Measurements from ENCODE around the gene FTL.
"Not testable (repeated sequence)": the region's sequence is repeated elsewhere in the genome, so short reads cannot be mapped to it uniquely, and the experiment has no call there.

The FTL gene

GRCh38 chr19:48925890-48926289 lies 39.2 kb upstream of the FTL start:
- not testable (repeated sequence) for H3K4me3 ChIP-seq (ENCODE audit: insufficient read depth, low read depth, low read length, poor library complexity, severe bottlenecking); H3K9me3 ChIP-seq (ENCODE audit: control insufficient read depth, low read length); H3K27me3 ChIP-seq (replicated peaks; ENCODE audit: control insufficient read depth, insufficient read depth, low read length, poor library complexity, severe bottlenecking); H3K4me1 ChIP-seq (ENCODE audit: control insufficient read depth, insufficient read depth, low read length, poor library complexity, severe bottlenecking); H3K27ac ChIP-seq (ENCODE audit: insufficient read depth, low read length, poor library complexity, severe bottlenecking); DNase-seq
- peaks cover 13% of the 10 kb centered on the region for H3K36me3 ChIP-seq (ENCODE audit: control insufficient read depth, insufficient read depth, low read length)

- Histone ChIP-seq H3K4me1 (ENCODE audit: control insufficient read depth, insufficient read depth, low read length, poor library complexity, severe bottlenecking) (no peaks in the 10 kb centered on the region), H3K27me3 (replicated peaks; ENCODE audit: control insufficient read depth, insufficient read depth, low read length, poor library complexity, severe bottlenecking) (no peaks in the 10 kb centered on the region), H3K36me3 (ENCODE audit: control insufficient read depth, insufficient read depth, low read length) (peaks cover 7% of the 10 kb centered on the region), H3K4me3 (ENCODE audit: insufficient read depth, low read depth, low read length, poor library complexity, severe bottlenecking) (peak overlapping the region; percentile 32), H3K27ac (ENCODE audit: insufficient read depth, low read length, poor library complexity, severe bottlenecking) (no peak overlapping the region), H3K9me3 (ENCODE audit: control insufficient read depth, low read length) (no peaks in the 10 kb centered on the region)
- DNase-seq = no peak
Measured at GRCh38 chr19:48926909-48927308, 38.2 kb upstream of the FTL start.

GRCh38 chr19:48927692-48928091 lies 37.4 kb upstream of the FTL start:
- not testable (repeated sequence) for H3K27me3 ChIP-seq (replicated peaks; ENCODE audit: control insufficient read depth, insufficient read depth, low read length, poor library complexity, severe bottlenecking); DNase-seq; H3K9me3 ChIP-seq (ENCODE audit: control insufficient read depth, low read length); H3K27ac ChIP-seq (ENCODE audit: insufficient read depth, low read length, poor library complexity, severe bottlenecking); H3K4me1 ChIP-seq (ENCODE audit: control insufficient read depth, insufficient read depth, low read length, poor library complexity, severe bottlenecking); H3K36me3 ChIP-seq (ENCODE audit: control insufficient read depth, insufficient read depth, low read length); H3K4me3 ChIP-seq (ENCODE audit: insufficient read depth, low read depth, low read length, poor library complexity, severe bottlenecking)

GRCh38 chr19:48928164-48929025 lies 36.7 kb upstream of the FTL start:
- H3K36me3 ChIP-seq (ENCODE audit: control insufficient read depth, insufficient read depth, low read length) = no peaks in the 10 kb centered on the region
- DNase-seq = no peak
- peaks cover 6% of the 10 kb centered on the region for H3K4me1 ChIP-seq (ENCODE audit: control insufficient read depth, insufficient read depth, low read length, poor library complexity, severe bottlenecking)
- H3K27me3 ChIP-seq (replicated peaks; ENCODE audit: control insufficient read depth, insufficient read depth, low read length, poor library complexity, severe bottlenecking) = no peaks in the 10 kb centered on the region
- no peaks in the 10 kb centered on the region for H3K9me3 ChIP-seq (ENCODE audit: control insufficient read depth, low read length)
- H3K27ac ChIP-seq (ENCODE audit: insufficient read depth, low read length, poor library complexity, severe bottlenecking) = no peak overlapping the region
- H3K4me3 ChIP-seq (ENCODE audit: insufficient read depth, low read depth, low read length, poor library complexity, severe bottlenecking) = no peak overlapping the region

GRCh38 chr19:48933382-48933932 lies 31.7 kb upstream of the FTL start, which contains the start of gene DHDH:
Gene DHDH, plus strand, starts transcription at chr19:48933699. Its CDS starts 23 bp downstream, at chr19:48933722.
- peak within 1 kb of the TSS; percentile 40 for H3K4me3 ChIP-seq (ENCODE audit: insufficient read depth, low read depth, low read length, poor library complexity, severe bottlenecking)
- DNase-seq = peak; percentile 76 to 85 (median 83)
- no peaks in the 10 kb centered on the region for H3K36me3 ChIP-seq (ENCODE audit: control insufficient read depth, insufficient read depth, low read length)
- H3K27me3 ChIP-seq (replicated peaks; ENCODE audit: control insufficient read depth, insufficient read depth, low read length, poor library complexity, severe bottlenecking) = no peaks in the 10 kb centered on the region
- no peaks in the 10 kb centered on the region for H3K9me3 ChIP-seq (ENCODE audit: control insufficient read depth, low read length)
- peak within 1 kb of the TSS; percentile 43 for H3K27ac ChIP-seq (ENCODE audit: insufficient read depth, low read length, poor library complexity, severe bottlenecking)
- H3K4me1 ChIP-seq (ENCODE audit: control insufficient read depth, insufficient read depth, low read length, poor library complexity, severe bottlenecking) = peaks cover 9% of the 10 kb centered on the region

GRCh38 chr19:48934837-48935236 lies 30.3 kb upstream of the FTL start:
- DNase-seq = no peak
- Histone ChIP-seq H3K27me3 (replicated peaks; ENCODE audit: control insufficient read depth, insufficient read depth, low read length, poor library complexity, severe bottlenecking) (no peaks in the 10 kb centered on the region), H3K9me3 (ENCODE audit: control insufficient read depth, low read length) (no peaks in the 10 kb centered on the region), H3K4me1 (ENCODE audit: control insufficient read depth, insufficient read depth, low read length, poor library complexity, severe bottlenecking) (peaks cover 9% of the 10 kb centered on the region), H3K27ac (ENCODE audit: insufficient read depth, low read length, poor library complexity, severe bottlenecking) (no peak overlapping the region), H3K4me3 (ENCODE audit: insufficient read depth, low read depth, low read length, poor library complexity, severe bottlenecking) (no peak overlapping the region), H3K36me3 (ENCODE audit: control insufficient read depth, insufficient read depth, low read length) (no peaks in the 10 kb centered on the region)

GRCh38 chr19:48935864-48936263 lies 29.2 kb upstream of the FTL start:
- Histone ChIP-seq H3K27ac (ENCODE audit: insufficient read depth, low read length, poor library complexity, severe bottlenecking) (no peak overlapping the region), H3K27me3 (replicated peaks; ENCODE audit: control insufficient read depth, insufficient read depth, low read length, poor library complexity, severe bottlenecking) (no peaks in the 10 kb centered on the region), H3K4me3 (ENCODE audit: insufficient read depth, low read depth, low read length, poor library complexity, severe bottlenecking) (no peak overlapping the region), H3K9me3 (ENCODE audit: control insufficient read depth, low read length) (no peaks in the 10 kb centered on the region), H3K36me3 (ENCODE audit: control insufficient read depth, insufficient read depth, low read length) (no peaks in the 10 kb centered on the region), H3K4me1 (ENCODE audit: control insufficient read depth, insufficient read depth, low read length, poor library complexity, severe bottlenecking) (peaks cover 9% of the 10 kb centered on the region)
- DNase-seq = no peak

GRCh38 chr19:48938256-48938655 lies 26.9 kb upstream of the FTL start:
- Histone ChIP-seq H3K27ac (ENCODE audit: insufficient read depth, low read length, poor library complexity, severe bottlenecking) (no peak overlapping the region), H3K36me3 (ENCODE audit: control insufficient read depth, insufficient read depth, low read length) (no peaks in the 10 kb centered on the region), H3K27me3 (replicated peaks; ENCODE audit: control insufficient read depth, insufficient read depth, low read length, poor library complexity, severe bottlenecking) (no peaks in the 10 kb centered on the region), H3K9me3 (ENCODE audit: control insufficient read depth, low read length) (no peaks in the 10 kb centered on the region), H3K4me1 (ENCODE audit: control insufficient read depth, insufficient read depth, low read length, poor library complexity, severe bottlenecking) (peaks cover 4% of the 10 kb centered on the region), H3K4me3 (ENCODE audit: insufficient read depth, low read depth, low read length, poor library complexity, severe bottlenecking) (no peak overlapping the region)
- no peak for DNase-seq

- H3K36me3 ChIP-seq (ENCODE audit: control insufficient read depth, insufficient read depth, low read length) = no peaks in the 10 kb centered on the region
- no peaks in the 10 kb centered on the region for H3K27me3 ChIP-seq (replicated peaks; ENCODE audit: control insufficient read depth, insufficient read depth, low read length, poor library complexity, severe bottlenecking)
- no peak overlapping the region for H3K4me3 ChIP-seq (ENCODE audit: insufficient read depth, low read depth, low read length, poor library complexity, severe bottlenecking)
- no peak overlapping the region for H3K27ac ChIP-seq (ENCODE audit: insufficient read depth, low read length, poor library complexity, severe bottlenecking)
- H3K9me3 ChIP-seq (ENCODE audit: control insufficient read depth, low read length) = no peaks in the 10 kb centered on the region
- no peaks in the 10 kb centered on the region for H3K4me1 ChIP-seq (ENCODE audit: control insufficient read depth, insufficient read depth, low read length, poor library complexity, severe bottlenecking)
- no peak for DNase-seq
Measured at GRCh38 chr19:48940902-48941301, 24.2 kb upstream of the FTL start.

- Histone ChIP-seq H3K27me3 (replicated peaks; ENCODE audit: control insufficient read depth, insufficient read depth, low read length, poor library complexity, severe bottlenecking) (no peaks in the 10 kb centered on the region), H3K36me3 (ENCODE audit: control insufficient read depth, insufficient read depth, low read length) (no peaks in the 10 kb centered on the region), H3K27ac (ENCODE audit: insufficient read depth, low read length, poor library complexity, severe bottlenecking) (no peak overlapping the region), H3K4me3 (ENCODE audit: insufficient read depth, low read depth, low read length, poor library complexity, severe bottlenecking) (no peak overlapping the region), H3K9me3 (ENCODE audit: control insufficient read depth, low read length) (no peaks in the 10 kb centered on the region), H3K4me1 (ENCODE audit: control insufficient read depth, insufficient read depth, low read length, poor library complexity, severe bottlenecking) (no peaks in the 10 kb centered on the region)
- no peak for DNase-seq
Measured at GRCh38 chr19:48943081-48943480, 22.0 kb upstream of the FTL start.
